ENCODE data around the gene C16orf95.

- no peak for TF ChIP-seq GATA2 (IDR thresholded peaks at IDR 0.05; ENCODE audit: low read depth, low read length)
- TF ChIP-seq GATA3 (IDR thresholded peaks at IDR 0.05; ENCODE audit: low read depth, low read length): no peak
Observed at GRCh38 chr16:87298857-87299465, 18.2 kb downstream of the C16orf95 start.
